GM23338 (cell line): Measurements from ENCODE around the gene LGALS8. TPM values are rescaled to one million over a fixed set of nuclear protein-coding genes. Genes with fewer than 3 reads are reported as not detected.

ENCODE experiments used
- ATAC-seq: fragments of 200-7000 bp; cut with Tn5 transposase; 3 replicates; pipeline ENCODE4 v1.9.1; 2020
- DNase-seq: peaks from one replicate; pipeline ENCODE4 v3.0.0-alpha.2; 2015; ENCODE audit warnings: low spot score
- H2AFZ ChIP-seq: fragments of 200-600 bp; sonication (generic); 2 replicates; pipeline ENCODE4 v1.8.0; 2016; ENCODE audit warnings: antibody characterized with exemption, mild to moderate bottlenecking, moderate library complexity
- H3F3A ChIP-seq: fragments of 200-600 bp; sonication (generic); replicated peaks from 2 replicates; pipeline ENCODE4 v1.8.0; 2017; ENCODE audit warnings: antibody characterized with exemption, mixed run types, low read depth
- H3K27ac ChIP-seq: fragments of 200-600 bp; sonication (generic); 2 replicates; pipeline ENCODE4 v1.6.1; 2016; ENCODE audit warnings: low read depth
- H3K27me3 ChIP-seq: fragments of 200-600 bp; sonication (generic); 2 replicates; pipeline ENCODE4 v1.8.0; 2016; ENCODE audit warnings: mild to moderate bottlenecking, mixed run types, moderate library complexity; ENCODE audit not compliant: insufficient read depth
- H3K36me3 ChIP-seq: fragments of 200-600 bp; sonication (generic); 2 replicates; pipeline ENCODE4 v1.8.0; 2016; ENCODE audit warnings: mild to moderate bottlenecking; ENCODE audit not compliant: insufficient read depth
- H3K4me1 ChIP-seq: fragments of 200-600 bp; sonication (generic); 2 replicates; pipeline ENCODE4 v1.8.0; 2016; ENCODE audit warnings: mild to moderate bottlenecking, moderate library complexity; ENCODE audit not compliant: insufficient read depth
- H3K4me2 ChIP-seq: fragments of 200-600 bp; sonication (generic); 2 replicates; pipeline ENCODE4 v1.7.1; 2017; ENCODE audit warnings: mixed run types
- H3K4me3 ChIP-seq: fragments of 200-600 bp; sonication (generic); 2 replicates; pipeline ENCODE4 v1.6.1; 2016; ENCODE audit warnings: mixed run types
- H3K79me2 ChIP-seq: fragments of 200-600 bp; sonication (generic); replicated peaks from 2 replicates; pipeline ENCODE4 v1.8.0; 2017; ENCODE audit warnings: mild to moderate bottlenecking; ENCODE audit not compliant: insufficient read depth
- H3K9me2 ChIP-seq: fragments of 200-600 bp; sonication (generic); 2 replicates; pipeline ENCODE4 v1.8.0; 2017; ENCODE audit not compliant: insufficient read depth
- H4K20me1 ChIP-seq: fragments of 200-600 bp; sonication (generic); replicated peaks from 2 replicates; pipeline ENCODE4 v1.8.0; 2017; ENCODE audit warnings: mild to moderate bottlenecking; ENCODE audit not compliant: insufficient read depth
- H3K27ac Mint-ChIP-seq: 2 replicates; pipeline ENCODE4 v1.8.0; 2020; ENCODE audit warnings: inconsistent platforms, mild to moderate bottlenecking, moderate library complexity, mixed read lengths
- H3K27me3 Mint-ChIP-seq: 3 replicates; pipeline ENCODE4 v1.8.0; 2022; ENCODE audit warnings: low read depth, mild to moderate bottlenecking, moderate library complexity, mixed read lengths, inconsistent platforms; ENCODE audit not compliant: insufficient read depth, poor library complexity
- H3K36me3 Mint-ChIP-seq: 3 replicates; pipeline ENCODE4 v1.8.0; 2021; ENCODE audit warnings: low read depth, mild to moderate bottlenecking, inconsistent platforms, moderate library complexity, mixed read lengths
- H3K4me1 Mint-ChIP-seq: 3 replicates; pipeline ENCODE4 v1.8.0; 2020; ENCODE audit warnings: mild to moderate bottlenecking, inconsistent platforms, mixed read lengths
- H3K4me3 Mint-ChIP-seq: 3 replicates; pipeline ENCODE4 v1.8.0; 2021; ENCODE audit warnings: moderate library complexity, mild to moderate bottlenecking, inconsistent platforms, mixed read lengths
- H3K9me3 Mint-ChIP-seq: 3 replicates; pipeline ENCODE4 v1.8.0; 2020; ENCODE audit warnings: moderate library complexity, mild to moderate bottlenecking, inconsistent platforms, mixed read lengths
- EZH2 ChIP-seq: fragments of 200-600 bp; sonication (generic); IDR thresholded peaks from one replicate; pipeline ENCODE4 v1.8.0; 2017; ENCODE audit warnings: antibody characterized with exemption, mild to moderate bottlenecking, low read depth; ENCODE audit not compliant: unreplicated experiment
- NANOG ChIP-seq: IDR thresholded peaks from 2 replicates; pipeline ENCODE4 v1.6.1; 2016; ENCODE audit warnings: antibody characterized with exemption, borderline replicate concordance
- STAT1 ChIP-seq: IDR thresholded peaks from one replicate; pipeline ENCODE4 v1.6.1; 2016; ENCODE audit warnings: antibody characterized with exemption; ENCODE audit not compliant: unreplicated experiment
- ZNF114 ChIP-seq: fragments of 250-450 bp; sonication (Bioruptor Pico); IDR thresholded peaks from 2 replicates; pipeline ENCODE4 v1.5.0; 2020; ENCODE audit warnings: mild to moderate bottlenecking, moderate library complexity
- polyA plus RNA-seq: library from polyadenylated mRNA; unstranded; fragments of >200 nt; fragmentation: Nextera tagmentation; extraction: Ambion mirVana; gene quantifications from 2 replicates; pipeline ENCODE4 v1.2.1, GENCODE V29; 2016
- total RNA-seq: library from RNA; depleted of rRNA; stranded (reverse); fragments of >200 nt; shearing (Covaris generic); gene quantifications from 2 replicates; pipeline ENCODE4 v1.2.3, GENCODE V29; 2014
- TF ChIP-seq, protein P1 (sequence below): IDR thresholded peaks from 2 replicates; pipeline ENCODE4 v1.6.1; 2016; ENCODE audit warnings: antibody characterized with exemption
- TF ChIP-seq, protein P2 (sequence below), 2 experiments: fragments of 200-600 bp in 1 of 2; sonication (generic) in 1 of 2; conservative IDR thresholded peaks; 2 replicates each; pipeline versions ENCODE4 v1.5.1 to v1.6.1; 2016 to 2017; ENCODE audit warnings: antibody characterized with exemption in 2 of 2, low read depth in 2 of 2, mild to moderate bottlenecking in 2 of 2, moderate library complexity in 1 of 2
- TF ChIP-seq, protein P3 (sequence below): IDR thresholded peaks from one replicate; pipeline ENCODE4 v1.6.1; 2018; ENCODE audit warnings: antibody characterized with exemption; ENCODE audit not compliant: unreplicated experiment

LGALS8 gene
- total and polyA plus RNA-seq, 2 experiments from 2014 or later: 10.1 to 11.5 TPM

DNA sequence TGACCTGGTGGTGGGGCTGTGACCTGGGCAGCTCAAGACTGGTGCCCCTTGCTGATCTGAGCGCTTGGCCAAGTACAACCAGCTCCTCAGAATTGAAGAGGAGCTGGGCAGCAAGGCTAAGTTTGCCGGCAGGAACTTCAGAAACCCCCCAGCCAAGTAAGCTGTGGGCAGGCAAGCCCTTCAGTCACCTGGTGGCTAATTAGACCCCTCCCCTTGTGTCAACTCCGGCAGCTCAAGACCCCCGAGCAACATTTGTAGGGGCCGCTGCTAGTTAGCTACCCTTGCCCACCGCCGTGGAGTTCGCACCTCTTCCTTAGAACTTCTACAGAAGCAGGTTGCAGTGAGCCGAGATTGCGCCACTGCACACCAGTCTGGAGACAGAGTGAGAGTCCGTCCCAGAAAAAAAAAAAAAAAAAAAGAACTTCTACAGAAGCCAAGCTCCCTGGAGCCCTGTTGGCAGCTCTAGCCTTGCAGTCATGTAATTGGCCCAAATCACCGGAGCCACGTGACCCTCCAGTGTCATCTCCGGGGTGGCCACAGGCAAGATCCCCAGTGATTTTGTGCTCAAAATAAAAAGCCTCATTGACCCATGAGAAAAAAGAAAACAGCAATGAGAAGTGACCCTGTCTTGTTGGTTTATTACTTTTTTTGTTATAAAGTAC, 39.3 kb upstream of the LGALS8 start:
- H3K27me3 ChIP-seq: no peaks in the 10 kb centered on the region
- TF ChIP-seq STAT1 (no peak), EZH2 (no peak), ZNF114 (CRISPR knock-in tag) (no peak), NANOG (no peak)
- TF ChIP-seq, protein P1, sequence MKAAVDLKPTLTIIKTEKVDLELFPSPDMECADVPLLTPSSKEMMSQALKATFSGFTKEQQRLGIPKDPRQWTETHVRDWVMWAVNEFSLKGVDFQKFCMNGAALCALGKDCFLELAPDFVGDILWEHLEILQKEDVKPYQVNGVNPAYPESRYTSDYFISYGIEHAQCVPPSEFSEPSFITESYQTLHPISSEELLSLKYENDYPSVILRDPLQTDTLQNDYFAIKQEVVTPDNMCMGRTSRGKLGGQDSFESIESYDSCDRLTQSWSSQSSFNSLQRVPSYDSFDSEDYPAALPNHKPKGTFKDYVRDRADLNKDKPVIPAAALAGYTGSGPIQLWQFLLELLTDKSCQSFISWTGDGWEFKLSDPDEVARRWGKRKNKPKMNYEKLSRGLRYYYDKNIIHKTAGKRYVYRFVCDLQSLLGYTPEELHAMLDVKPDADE: no peak
- TF ChIP-seq, protein P2, sequence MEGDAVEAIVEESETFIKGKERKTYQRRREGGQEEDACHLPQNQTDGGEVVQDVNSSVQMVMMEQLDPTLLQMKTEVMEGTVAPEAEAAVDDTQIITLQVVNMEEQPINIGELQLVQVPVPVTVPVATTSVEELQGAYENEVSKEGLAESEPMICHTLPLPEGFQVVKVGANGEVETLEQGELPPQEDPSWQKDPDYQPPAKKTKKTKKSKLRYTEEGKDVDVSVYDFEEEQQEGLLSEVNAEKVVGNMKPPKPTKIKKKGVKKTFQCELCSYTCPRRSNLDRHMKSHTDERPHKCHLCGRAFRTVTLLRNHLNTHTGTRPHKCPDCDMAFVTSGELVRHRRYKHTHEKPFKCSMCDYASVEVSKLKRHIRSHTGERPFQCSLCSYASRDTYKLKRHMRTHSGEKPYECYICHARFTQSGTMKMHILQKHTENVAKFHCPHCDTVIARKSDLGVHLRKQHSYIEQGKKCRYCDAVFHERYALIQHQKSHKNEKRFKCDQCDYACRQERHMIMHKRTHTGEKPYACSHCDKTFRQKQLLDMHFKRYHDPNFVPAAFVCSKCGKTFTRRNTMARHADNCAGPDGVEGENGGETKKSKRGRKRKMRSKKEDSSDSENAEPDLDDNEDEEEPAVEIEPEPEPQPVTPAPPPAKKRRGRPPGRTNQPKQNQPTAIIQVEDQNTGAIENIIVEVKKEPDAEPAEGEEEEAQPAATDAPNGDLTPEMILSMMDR (conservative IDR thresholded peaks at IDR 0.05; ENCODE audit: low read depth in 2 of 2): no peak
- TF ChIP-seq, protein P3, sequence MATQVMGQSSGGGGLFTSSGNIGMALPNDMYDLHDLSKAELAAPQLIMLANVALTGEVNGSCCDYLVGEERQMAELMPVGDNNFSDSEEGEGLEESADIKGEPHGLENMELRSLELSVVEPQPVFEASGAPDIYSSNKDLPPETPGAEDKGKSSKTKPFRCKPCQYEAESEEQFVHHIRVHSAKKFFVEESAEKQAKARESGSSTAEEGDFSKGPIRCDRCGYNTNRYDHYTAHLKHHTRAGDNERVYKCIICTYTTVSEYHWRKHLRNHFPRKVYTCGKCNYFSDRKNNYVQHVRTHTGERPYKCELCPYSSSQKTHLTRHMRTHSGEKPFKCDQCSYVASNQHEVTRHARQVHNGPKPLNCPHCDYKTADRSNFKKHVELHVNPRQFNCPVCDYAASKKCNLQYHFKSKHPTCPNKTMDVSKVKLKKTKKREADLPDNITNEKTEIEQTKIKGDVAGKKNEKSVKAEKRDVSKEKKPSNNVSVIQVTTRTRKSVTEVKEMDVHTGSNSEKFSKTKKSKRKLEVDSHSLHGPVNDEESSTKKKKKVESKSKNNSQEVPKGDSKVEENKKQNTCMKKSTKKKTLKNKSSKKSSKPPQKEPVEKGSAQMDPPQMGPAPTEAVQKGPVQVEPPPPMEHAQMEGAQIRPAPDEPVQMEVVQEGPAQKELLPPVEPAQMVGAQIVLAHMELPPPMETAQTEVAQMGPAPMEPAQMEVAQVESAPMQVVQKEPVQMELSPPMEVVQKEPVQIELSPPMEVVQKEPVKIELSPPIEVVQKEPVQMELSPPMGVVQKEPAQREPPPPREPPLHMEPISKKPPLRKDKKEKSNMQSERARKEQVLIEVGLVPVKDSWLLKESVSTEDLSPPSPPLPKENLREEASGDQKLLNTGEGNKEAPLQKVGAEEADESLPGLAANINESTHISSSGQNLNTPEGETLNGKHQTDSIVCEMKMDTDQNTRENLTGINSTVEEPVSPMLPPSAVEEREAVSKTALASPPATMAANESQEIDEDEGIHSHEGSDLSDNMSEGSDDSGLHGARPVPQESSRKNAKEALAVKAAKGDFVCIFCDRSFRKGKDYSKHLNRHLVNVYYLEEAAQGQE: no peak
- no peaks in the 10 kb centered on the region; the same call in 2 of the 3 replicates for H3K9me3 Mint-ChIP-seq
- H3K4me2 ChIP-seq: no peak overlapping the region
- peaks cover 15% of the 10 kb centered on the region for H3K36me3 Mint-ChIP-seq
- peaks cover 22% of the 10 kb centered on the region; the same call in 2 of the 3 replicates for H3K4me1 Mint-ChIP-seq
- no peak for ATAC-seq
- 0 out of 2 replicates have a peak, but pooled peaks cover 6% of the 10 kb centered on the region for H3K4me1 ChIP-seq
- H3K9me2 ChIP-seq: 0 out of 2 replicates have a peak, but pooled peaks cover 4% of the 10 kb centered on the region
- H3K27ac ChIP-seq: no peak overlapping the region
- no peak overlapping the region for H3K4me3 Mint-ChIP-seq
- H2AFZ ChIP-seq: no peak overlapping the region
- H3K27ac Mint-ChIP-seq: no peak overlapping the region
- H3K4me3 ChIP-seq: no peak overlapping the region
- H3K79me2 ChIP-seq: no peaks in the 10 kb centered on the region
- no peak for DNase-seq
- H3K27me3 Mint-ChIP-seq: no peaks in the 10 kb centered on the region
- no peaks in the 10 kb centered on the region for H3K36me3 ChIP-seq
- H3F3A ChIP-seq: no peaks in the 10 kb centered on the region
- H4K20me1 ChIP-seq: no peaks in the 10 kb centered on the region
